NCI-H2107 (cell line): Measurements from ENCODE around the gene OR11L1.

Source experiments
- DNase-seq: peaks from one replicate; lab custom pipeline; 2025; lab: John Stamatoyannopoulos, UW

The OR11L1 gene

DNA sequence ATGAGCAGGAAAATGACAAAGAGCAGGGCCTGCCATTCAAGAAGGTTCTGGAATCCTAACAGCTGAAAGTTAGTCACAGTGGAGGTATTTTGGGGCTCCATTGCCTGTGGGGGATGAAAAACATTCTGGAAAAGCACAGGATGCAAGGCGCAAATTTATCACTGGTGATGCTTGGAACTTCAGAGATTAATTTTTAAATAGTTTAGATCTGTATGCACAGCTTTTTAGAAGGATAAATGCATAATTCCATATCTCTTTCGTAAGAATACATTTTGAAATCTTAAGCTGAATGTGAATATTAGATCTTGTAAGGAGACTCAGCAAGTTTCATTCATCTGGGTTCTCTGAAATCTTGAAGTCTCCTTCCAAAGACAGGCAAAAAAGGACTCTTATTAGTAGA, at the start of gene OR11L1:
OR11L1 (minus strand) TSS at position 101 of the 400 bp plus-strand sequence; CDS start at position 101, 0 bp downstream.
- no peak for DNase-seq

GRCh38 chr1:247884797-247885413, 43.2 kb upstream of the OR11L1 start:
- DNase-seq: no peak

DNA sequence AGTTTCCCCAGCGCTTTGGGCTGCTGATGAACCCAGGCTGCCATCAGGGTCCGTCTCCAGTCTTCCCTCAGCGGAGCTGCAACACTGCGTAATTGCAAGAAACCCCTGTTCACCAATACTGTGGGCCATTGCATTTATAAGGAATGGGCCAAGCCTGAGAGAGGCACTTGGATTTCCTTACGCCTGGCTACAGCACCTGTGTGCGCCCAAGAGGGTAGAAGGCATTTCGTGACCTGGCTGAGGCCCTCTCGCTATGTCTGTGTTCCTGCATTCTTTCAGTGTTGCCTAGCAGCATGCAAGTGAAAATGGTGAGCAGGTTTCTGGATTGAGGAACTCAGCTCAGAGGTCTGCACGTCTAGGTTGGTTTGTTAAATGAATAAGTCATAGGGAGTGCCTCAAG, 41.6 kb upstream of the OR11L1 start:
- DNase-seq: no peak

DNA sequence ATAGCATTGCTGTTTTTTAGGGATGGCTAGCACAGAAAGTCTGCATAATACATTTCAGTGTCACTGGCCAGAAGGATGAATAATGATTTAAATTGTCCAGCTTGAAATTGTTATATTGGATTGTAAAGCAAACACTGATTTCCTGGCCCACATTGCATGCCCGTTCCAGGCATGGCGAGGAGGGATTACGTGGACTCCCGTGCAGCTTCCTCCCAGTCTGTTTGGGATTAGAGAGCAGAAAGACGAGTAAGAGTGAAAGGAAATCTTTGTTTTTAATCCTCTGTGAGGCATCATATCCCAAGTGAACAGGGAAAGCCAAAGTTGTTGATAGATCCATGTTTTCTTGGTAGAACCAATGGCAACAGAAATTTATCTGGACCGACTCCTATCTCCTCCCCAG, 23.7 kb upstream of the OR11L1 start:
- no peak for DNase-seq

- DNase-seq: no peak
Measured at GRCh38 chr1:247864644-247865043, 22.9 kb upstream of the OR11L1 start.

GRCh38 chr1:247862756-247863155, 21.1 kb upstream of the OR11L1 start:
- DNase-seq: no peak

DNA sequence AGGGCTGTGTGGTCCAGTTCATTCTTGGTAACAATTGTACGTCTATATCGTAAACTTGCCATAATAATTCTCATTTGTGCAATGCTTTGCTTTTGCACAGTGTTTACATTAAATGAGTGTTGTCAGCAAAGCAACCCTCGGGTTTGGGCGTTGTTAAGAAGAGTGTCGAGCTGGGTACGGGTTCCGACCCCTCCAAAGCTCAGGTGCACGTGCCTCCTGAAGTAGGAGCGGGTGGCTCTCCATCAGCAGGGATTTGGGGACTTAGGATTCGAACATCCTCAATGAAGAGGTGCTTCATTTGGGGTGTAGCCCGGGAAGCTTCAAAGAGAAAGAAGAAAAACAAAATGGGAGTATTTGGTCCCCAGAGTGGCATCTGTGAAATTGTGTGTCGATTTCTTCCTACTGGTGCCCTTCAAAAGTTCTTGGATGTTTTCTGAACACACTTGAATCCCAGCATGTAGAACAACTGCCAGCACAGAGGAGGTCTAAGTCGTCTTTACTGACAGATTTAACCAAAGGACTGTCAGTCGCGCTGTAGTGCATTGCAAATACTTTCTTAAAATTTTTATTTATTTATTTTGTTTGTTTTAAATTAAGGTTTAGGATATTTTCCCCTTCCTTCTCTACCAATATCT, 16.4 kb upstream of the OR11L1 start:
- DNase-seq: no peak

GRCh38 chr1:247857069-247857984, 15.6 kb upstream of the OR11L1 start, which contains the start of gene TRIM58:
TSS of gene TRIM58 (plus strand) at chr1:247857187. CDS start at chr1:247857247, 60 bp downstream.
- DNase-seq: no peak

DNA sequence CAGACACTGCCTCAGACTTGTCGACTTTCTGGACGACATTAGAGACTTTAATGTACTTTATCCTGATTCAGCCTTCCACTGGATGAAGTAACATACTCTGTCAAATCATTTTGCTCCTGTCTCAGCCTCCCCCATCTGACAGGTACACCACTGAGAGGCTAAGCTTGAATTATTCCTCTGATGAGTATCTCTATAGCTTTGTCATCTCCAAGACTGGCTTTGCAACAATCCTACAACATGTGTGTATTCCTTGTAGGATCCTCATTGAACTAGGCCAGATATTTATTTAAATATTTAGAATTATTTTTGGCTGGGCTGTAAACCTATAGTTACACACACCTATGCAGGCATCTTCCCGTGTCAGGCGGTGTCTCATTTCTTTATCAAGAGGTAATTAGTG, 14.2 kb upstream of the OR11L1 start:
- DNase-seq: no peak

GRCh38 chr1:247854899-247855545, 13.3 kb upstream of the OR11L1 start:
- no peak for DNase-seq

- no peak for DNase-seq
Measured at GRCh38 chr1:247849616-247850015, 7.9 kb upstream of the OR11L1 start.

DNA sequence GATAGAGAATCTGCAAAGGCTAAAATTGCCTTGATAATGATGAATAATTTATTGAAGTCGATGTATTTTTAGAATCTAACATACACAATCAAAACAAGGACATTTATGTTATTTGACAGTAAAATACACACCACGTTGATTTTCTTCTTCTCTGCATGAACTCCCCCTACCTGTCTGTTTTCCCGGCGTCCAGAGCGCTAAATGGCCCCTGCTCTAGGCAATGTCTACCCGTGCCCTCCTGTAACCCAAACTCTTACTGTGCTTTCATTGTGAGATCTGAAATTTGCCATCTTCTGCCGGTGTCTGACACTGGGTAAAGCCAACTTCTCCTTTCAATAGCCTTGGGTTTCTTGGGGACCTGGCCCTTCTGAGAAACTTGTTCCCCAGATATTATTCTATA, 6.7 kb upstream of the OR11L1 start:
- DNase-seq: no peak

- DNase-seq: no peak
Measured at GRCh38 chr1:247845693-247846017, 4.0 kb upstream of the OR11L1 start.

DNA sequence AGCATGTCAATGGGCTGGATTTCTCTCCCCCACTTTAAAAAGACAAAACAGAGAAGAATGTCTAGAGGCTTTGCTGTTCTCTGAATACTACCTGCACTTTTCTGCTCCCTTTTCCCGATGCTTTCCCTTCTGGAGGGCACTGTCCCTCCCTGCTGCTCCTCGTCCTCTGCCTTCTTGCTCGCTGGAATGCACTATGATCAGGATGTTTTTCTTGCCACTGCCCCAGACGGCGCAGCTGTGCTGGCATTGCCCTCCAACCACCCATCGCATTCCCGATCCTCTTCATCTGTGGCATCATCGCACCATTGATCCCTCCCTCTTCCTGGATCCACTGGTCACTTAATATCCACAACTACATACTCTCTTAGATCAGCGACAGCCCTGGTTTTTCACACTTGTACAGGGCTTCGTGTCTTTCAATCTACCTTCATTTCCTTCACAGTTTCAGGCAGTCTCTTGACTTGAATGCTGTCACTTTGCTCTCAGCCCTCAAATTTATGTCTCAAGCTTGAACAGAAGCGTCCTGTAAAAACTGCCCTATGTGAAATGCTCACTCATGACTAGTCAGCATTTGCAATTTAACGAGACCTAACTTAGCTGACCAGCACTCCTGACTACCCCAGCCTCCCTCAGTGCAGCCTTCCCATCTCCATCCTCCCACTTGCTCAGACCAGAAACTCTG, 3.5 kb upstream of the OR11L1 start:
- DNase-seq: no peak

DNA sequence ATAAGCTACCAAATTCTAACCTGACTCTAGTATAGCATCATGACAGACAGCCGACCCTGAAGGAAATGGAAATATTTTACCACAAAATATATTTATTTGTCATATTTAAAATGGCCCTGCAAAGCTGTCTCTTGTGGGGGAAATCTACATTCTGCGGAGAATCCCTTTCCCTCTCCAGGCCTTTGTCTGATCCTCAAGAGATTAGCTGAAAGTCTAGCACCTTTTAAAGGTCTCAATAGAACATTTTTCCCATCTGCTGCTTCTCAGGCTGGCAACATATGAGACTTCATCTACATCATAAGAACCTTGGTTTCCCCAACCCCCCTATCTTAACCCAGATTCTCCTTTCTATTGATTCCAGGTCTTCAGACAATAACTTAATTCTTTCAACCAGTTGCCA, 1.7 kb upstream of the OR11L1 start:
- no peak for DNase-seq

GRCh38 chr1:247840818-247841217, 878 bp downstream of the OR11L1 start:
- no peak for DNase-seq

- DNase-seq: no peak
Measured at GRCh38 chr1:247833601-247834000, 8.1 kb downstream of the OR11L1 start.

DNA sequence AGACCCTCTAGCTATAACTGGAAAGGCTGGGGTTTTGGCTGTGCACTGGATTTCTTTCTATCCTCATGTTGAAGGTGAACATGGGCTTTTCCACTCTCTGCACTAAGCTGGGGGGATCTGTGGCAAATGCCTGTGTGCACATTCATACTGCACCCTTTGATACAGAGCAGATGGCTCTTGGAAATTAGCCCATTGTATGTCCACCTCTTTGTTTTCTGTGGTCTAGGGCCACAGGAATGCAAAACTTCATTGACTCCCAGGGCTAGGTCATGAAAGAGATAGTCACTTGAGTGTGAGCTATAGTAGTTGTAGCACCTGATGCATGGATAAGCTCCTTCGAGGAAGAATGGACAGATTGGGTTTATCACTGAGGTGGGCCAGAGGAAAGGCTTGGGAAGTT, 12.0 kb downstream of the OR11L1 start:
- DNase-seq: no peak

GRCh38 chr1:247825362-247825761, 16.3 kb downstream of the OR11L1 start:
- DNase-seq: no peak

GRCh38 chr1:247824023-247824422, 17.7 kb downstream of the OR11L1 start, which contains the start of gene OR14A16:
TSS of gene OR14A16 (minus strand) at chr1:247824119. CDS start at chr1:247815729, 8,390 bp downstream.
- DNase-seq: no peak

GRCh38 chr1:247822060-247822459, 19.6 kb downstream of the OR11L1 start:
- no peak for DNase-seq

DNA sequence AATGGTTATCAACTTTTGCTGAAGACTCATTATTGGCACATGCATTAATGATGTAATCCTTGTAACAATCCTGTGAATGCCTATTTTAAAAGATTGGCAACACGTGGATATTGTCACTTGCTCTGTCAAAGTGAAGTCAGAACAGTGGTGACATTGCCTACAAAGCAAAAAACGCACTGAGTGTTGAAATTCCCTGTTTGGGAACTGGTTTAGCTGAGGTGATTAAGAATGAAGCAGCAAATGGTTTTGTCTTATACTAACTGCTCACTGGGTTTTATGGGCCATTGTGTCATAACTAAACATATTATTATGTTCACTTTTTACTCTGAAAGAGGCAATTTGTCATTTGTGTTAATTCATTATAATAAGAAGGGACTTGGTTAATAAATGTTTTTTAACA, 29.1 kb downstream of the OR11L1 start:
- DNase-seq: no peak
